GM12878 (cell line): ENCODE results near the gene IREB2. TPM values are rescaled to one million over a fixed set of nuclear protein-coding genes. Genes with fewer than 3 reads are reported as not detected.

ENCODE experiments used
- ATAC-seq: fragments of 200-7000 bp; cut with Tn5 transposase; 3 replicates; pipeline ENCODE4 v1.9.1; 2020; ENCODE audit warnings: mild to moderate bottlenecking, moderate library complexity
- BruUV-seq: library from RNA; stranded (reverse); fragments of 400-500 nt; replicated peaks from 2 replicates; lab custom pipeline; 2021; lab: Mats Ljungman, UMichigan
- CTCF ChIA-PET: fragments of 300-600 bp; sonication (Branson Sonifier 250); formaldehyde crosslinking; extraction: SDS; loops from one replicate; lab custom pipeline; 2021; ENCODE audit warnings: inconsistent platforms; lab: Yijun Ruan, JAX
- POLR2A ChIA-PET: fragments of 350-600 bp; formaldehyde crosslinking; extraction: SDS; loops from one replicate; lab custom pipeline; 2021; ENCODE audit warnings: inconsistent platforms; lab: Charles Lee
- RAD21 ChIA-PET: fragments of 300-600 bp; sonication (Branson Sonifier 250); formaldehyde crosslinking; loops from one replicate; lab custom pipeline; 2023; ENCODE audit warnings: antibody characterized with exemption; ENCODE audit not compliant: unreplicated experiment; lab: Charles Lee
- SMC1A ChIA-PET: fragments of 300-600 bp; sonication (Branson Sonifier 250); formaldehyde crosslinking; loops from one replicate; lab custom pipeline; 2023; ENCODE audit not compliant: unreplicated experiment, uncharacterized antibody; lab: Charles Lee
- DNase-seq: peaks from one replicate; pipeline ENCODE4 v3.0.0-alpha.2; 2011; ENCODE audit warnings: low read depth, low spot score
- FAIRE-seq: peaks from 3 replicates; lab custom pipeline; 2011; peaks lifted over from hg19 to GRCh38; lab: Jason Lieb, UNC
- H2AFZ ChIP-seq: 2 replicates; pipeline ENCODE4 v1.6.0; 2011; ENCODE audit warnings: low read depth, low read length, control low read depth; ENCODE audit not compliant: control insufficient read depth
- H3K27ac ChIP-seq: 2 replicates; pipeline ENCODE4 v1.5.1; 2011; ENCODE audit warnings: control low read depth; ENCODE audit not compliant: control insufficient read depth, insufficient read depth
- H3K27me3 ChIP-seq, 2 experiments: replicated peaks in 1 of 2; 2 replicates each; pipeline versions ENCODE4 v1.6.0 to v1.6.1; 2011; ENCODE audit warnings: low read length in 1 of 2; ENCODE audit not compliant: control insufficient read depth in 2 of 2, insufficient read depth in 2 of 2
- H3K36me3 ChIP-seq, 2 experiments: 2 replicates each; pipeline ENCODE4 v1.5.1; 2011; ENCODE audit warnings: low read length in 1 of 2; ENCODE audit not compliant: control insufficient read depth in 2 of 2, insufficient read depth in 2 of 2
- H3K4me1 ChIP-seq: 2 replicates; pipeline ENCODE4 v1.6.1; 2011; ENCODE audit warnings: mild to moderate bottlenecking, low read length, moderate library complexity, mixed read lengths; ENCODE audit not compliant: control insufficient read depth, insufficient read depth
- H3K4me2 ChIP-seq: 2 replicates; pipeline ENCODE4 v1.6.0; 2011; ENCODE audit warnings: control low read depth; ENCODE audit not compliant: control insufficient read depth, insufficient read depth
- H3K4me3 ChIP-seq: fragments of 200-600 bp; sonication (generic); 2 replicates; pipeline ENCODE4 v1.5.1; 2016
- H3K79me2 ChIP-seq: 2 replicates; pipeline ENCODE4 v1.6.0; 2011; ENCODE audit warnings: low read length; ENCODE audit not compliant: control insufficient read depth, insufficient read depth
- H3K9ac ChIP-seq: 2 replicates; pipeline ENCODE4 v1.8.0; 2011; ENCODE audit warnings: low read length, control low read depth, mixed read lengths; ENCODE audit not compliant: control insufficient read depth, insufficient read depth
- H3K9me3 ChIP-seq: replicated peaks from 3 replicates; pipeline ENCODE4 v1.5.1; 2011; ENCODE audit warnings: mild to moderate bottlenecking, low read length; ENCODE audit not compliant: control insufficient read depth, insufficient read depth
- H4K20me1 ChIP-seq: 2 replicates; pipeline ENCODE4 v1.6.0; 2011; ENCODE audit not compliant: control insufficient read depth, insufficient read depth
- CBX5 ChIP-seq: sonication (generic); IDR thresholded peaks from 2 replicates; pipeline ENCODE4 v1.6.1; 2016; ENCODE audit warnings: low read depth, moderate library complexity, mild to moderate bottlenecking, inconsistent platforms
- CHD2 ChIP-seq: IDR thresholded peaks from 2 replicates; pipeline ENCODE4 v1.6.1; 2011; ENCODE audit warnings: low read depth, low read length, improper control_type of control experiment, borderline replicate concordance
- CHD4 ChIP-seq: fragments of 200-600 bp; sonication (generic); IDR thresholded peaks from 2 replicates; pipeline ENCODE4 v1.6.1; 2016; ENCODE audit warnings: mild to moderate bottlenecking
- E2F8 ChIP-seq: fragments of 450-650 bp; IDR thresholded peaks from 2 replicates; pipeline ENCODE4 v1.6.1; 2018; ENCODE audit warnings: mild to moderate bottlenecking, low read depth, moderate library complexity; ENCODE audit not compliant: partially characterized antibody
- FOXK2 ChIP-seq: fragments of 450-650 bp; IDR thresholded peaks from 2 replicates; pipeline ENCODE4 v1.6.1; 2017; ENCODE audit warnings: mild to moderate bottlenecking, moderate library complexity
- HDAC2 ChIP-seq: fragments of 200-600 bp; sonication (generic); IDR thresholded peaks from 2 replicates; pipeline ENCODE4 v1.6.1; 2017
- IKZF1 ChIP-seq: fragments of 450-650 bp; conservative IDR thresholded peaks from 2 replicates; pipeline ENCODE4 v1.6.1; 2017; ENCODE audit warnings: antibody characterized with exemption, mild to moderate bottlenecking
- JUND ChIP-seq: IDR thresholded peaks from 2 replicates; pipeline ENCODE4 v1.6.1; 2012; ENCODE audit warnings: low read depth, mild to moderate bottlenecking, low read length, improper control_type of control experiment, moderate library complexity
- REST ChIP-seq: IDR thresholded peaks from 2 replicates; pipeline ENCODE4 v1.6.1; 2012; ENCODE audit warnings: mild to moderate bottlenecking, low read depth, low read length
- RUNX3 ChIP-seq: IDR thresholded peaks from 2 replicates; pipeline ENCODE4 v1.6.1; 2012; ENCODE audit warnings: low read length, inconsistent platforms
- SIN3A ChIP-seq: IDR thresholded peaks from 2 replicates; pipeline ENCODE4 v1.6.1; 2012; ENCODE audit warnings: low read depth, low read length, improper control_type of control experiment
- SMAD5 ChIP-seq: IDR thresholded peaks from 2 replicates; pipeline ENCODE4 v1.6.1; 2016; ENCODE audit warnings: antibody characterized with exemption, low read depth
- SREBF2 ChIP-seq: IDR thresholded peaks from 2 replicates; pipeline ENCODE4 v1.6.1; 2012; ENCODE audit warnings: mild to moderate bottlenecking, low read length
- TAF1 ChIP-seq: IDR thresholded peaks from 2 replicates; pipeline ENCODE4 v1.6.1; 2011; ENCODE audit warnings: mild to moderate bottlenecking, low read depth, low read length, borderline replicate concordance
- TCF3 ChIP-seq: IDR thresholded peaks from 2 replicates; pipeline ENCODE4 v1.6.1; 2012; ENCODE audit warnings: low read depth, mild to moderate bottlenecking, low read length, borderline replicate concordance; ENCODE audit not compliant: insufficient read depth
- TCF7 ChIP-seq: IDR thresholded peaks from 2 replicates; pipeline ENCODE4 v1.6.1; 2014; ENCODE audit warnings: antibody characterized with exemption, borderline replicate concordance
- WGBS: methylation state at CpG from one replicate; pipeline ENCODE4 v1.1.6; 2016; ENCODE audit warnings: low lambda C conversion rate; ENCODE audit not compliant: insufficient replicate concordance, insufficient coverage; ENCODE audit errors: missing lambda C conversion rate; 5-methylcytosine and 5-hydroxymethylcytosine counted together
- in situ Hi-C: fragments of 300-500 bp; cut with MboI; formaldehyde crosslinking; loops from 9 replicates; pipeline ENCODE4 v1.14.3; 2018; ENCODE audit warnings: mixed read lengths
- intact Hi-C: fragments of 100-400 bp; cut with micrococcal nuclease; formaldehyde crosslinking; loops from one replicate; pipeline ENCODE4 v1.14.2; 2022; ENCODE audit not compliant: unreplicated experiment
- polyA plus RNA-seq, 11 experiments: library from polyadenylated mRNA; depleted of rRNA in 4 of 11; unstranded in 6 of 11; stranded (reverse) in 5 of 11; fragments of >200 nt; fragmentation: Nextera tagmentation in 4 of 11; fragmentation: Illumina TruSeq in 1 of 11; extraction: Ambion mirVana in 4 of 11; extraction: Trizol in 1 of 11; gene quantifications; 1 replicate in 1 of 11; 2 replicates in 10 of 11; pipeline versions ENCODE4 v1.2.1 to v1.2.3, GENCODE V29; 2011 to 2016; ENCODE audit warnings: inconsistent platforms in 2 of 11, missing spikeins in 2 of 11, low read depth in 1 of 11
- total RNA-seq, 4 experiments: library from RNA; depleted of rRNA in 3 of 4; stranded (reverse); fragments of >200 nt in 3 of 4; fragmentation: Illumina TruSeq in 1 of 4; extraction: Trizol in 1 of 4; gene quantifications; 2 replicates each; pipeline versions ENCODE4 v1.2.1 to v1.2.3, GENCODE V29; 2013 to 2021
- TF ChIP-seq, protein P1 (sequence below): fragments of 450-650 bp; IDR thresholded peaks from 2 replicates; pipeline ENCODE4 v1.6.1; 2016; ENCODE audit warnings: mild to moderate bottlenecking

IREB2 gene
- total and polyA plus RNA-seq, 10 of the 15 experiments (the other 5 are each of a cell fraction or from before 2014, with no cell fraction given): 13.0 to 52.4 (median 24.4) TPM

DNA sequence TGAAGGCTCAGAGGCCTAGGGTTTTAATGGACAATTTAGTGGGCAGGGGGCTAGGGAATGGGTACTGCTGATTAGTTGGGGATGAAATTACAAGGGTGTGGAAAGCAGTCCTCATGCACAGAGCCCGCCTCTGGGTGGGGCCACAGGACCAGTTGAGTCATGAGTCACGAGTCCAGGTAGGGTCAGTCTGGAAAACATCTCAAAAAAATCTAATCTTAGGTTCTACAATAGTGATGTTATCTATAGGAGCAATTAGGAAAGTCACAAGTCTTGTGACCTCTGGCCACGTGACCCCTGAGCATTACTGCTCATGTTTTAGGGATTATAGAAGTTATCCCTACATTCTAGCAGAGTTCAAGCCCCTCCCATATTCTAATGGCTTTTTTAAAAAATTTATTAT, 18.6 kb upstream of the IREB2 start:
- ATAC-seq (no peak), DNase-seq (no peak), FAIRE-seq (no peak)
- intact Hi-C loops (no loop called here), in situ Hi-C loops (loop anchor here (10.0 kb wide), 1 partner anchor 105 kb away; no protein-coding TSS in a partner anchor)
- Histone ChIP-seq H3K4me2 (no peak overlapping the region), H4K20me1 (no peaks in the 10 kb centered on the region), H3K4me1 (no peaks in the 10 kb centered on the region), H3K79me2 (no peaks in the 10 kb centered on the region), H3K9ac (no peak overlapping the region), H3K4me3 (no peak overlapping the region), H3K9me3 (no peaks in the 10 kb centered on the region), H2AFZ (no peak overlapping the region), H3K36me3 (no peaks in the 10 kb centered on the region), H3K27me3 (no peaks in the 10 kb centered on the region; a peak in 1 of 4 replicates), H3K27ac (no peak overlapping the region)
- TF ChIP-seq CHD2 (no peak), SMAD5 (no peak), E2F8 (no peak), TAF1 (no peak), FOXK2 (no peak), SIN3A (no peak), IKZF1 (no peak), JUND (no peak), CHD4 (no peak), RUNX3 (no peak), HDAC2 (no peak), TCF3 (no peak), TCF7 (no peak), CBX5 (no peak), REST (no peak), SREBF2 (no peak)
- TF ChIP-seq, protein P1, sequence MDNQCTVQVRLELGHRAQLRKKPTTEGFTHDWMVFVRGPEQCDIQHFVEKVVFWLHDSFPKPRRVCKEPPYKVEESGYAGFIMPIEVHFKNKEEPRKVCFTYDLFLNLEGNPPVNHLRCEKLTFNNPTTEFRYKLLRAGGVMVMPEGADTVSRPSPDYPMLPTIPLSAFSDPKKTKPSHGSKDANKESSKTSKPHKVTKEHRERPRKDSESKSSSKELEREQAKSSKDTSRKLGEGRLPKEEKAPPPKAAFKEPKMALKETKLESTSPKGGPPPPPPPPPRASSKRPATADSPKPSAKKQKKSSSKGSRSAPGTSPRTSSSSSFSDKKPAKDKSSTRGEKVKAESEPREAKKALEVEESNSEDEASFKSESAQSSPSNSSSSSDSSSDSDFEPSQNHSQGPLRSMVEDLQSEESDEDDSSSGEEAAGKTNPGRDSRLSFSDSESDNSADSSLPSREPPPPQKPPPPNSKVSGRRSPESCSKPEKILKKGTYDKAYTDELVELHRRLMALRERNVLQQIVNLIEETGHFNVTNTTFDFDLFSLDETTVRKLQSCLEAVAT: no peak
- CTCF ChIA-PET: interaction anchor here (1.0 to 10.6 kb wide), 3 partner anchors 9 to 112 kb away, joined by 3 to 175 read pairs (median 4); no protein-coding TSS in a partner anchor
- BruUV-seq: no TSS peak
- RAD21 ChIA-PET: no interaction called here
- SMC1A ChIA-PET: interaction anchor here (1.1 kb wide), 1 partner anchor 27 kb away, joined by 3 read pairs; no protein-coding TSS in a partner anchor
- 15% methylated on average over 3 of the region's 3 CpGs for WGBS
- POLR2A ChIA-PET: no interaction called here
